NCI-H2227 (cell line): Measurements from ENCODE around the gene MRPL14.
A peak's percentile ranks its signal among the peaks of the same experiment; 100 is the strongest.

Experiments
- DNase-seq: peaks from one replicate; lab custom pipeline; 2025; ENCODE audit not compliant: unreplicated experiment; lab: John Stamatoyannopoulos, UW

The MRPL14 gene

DNA sequence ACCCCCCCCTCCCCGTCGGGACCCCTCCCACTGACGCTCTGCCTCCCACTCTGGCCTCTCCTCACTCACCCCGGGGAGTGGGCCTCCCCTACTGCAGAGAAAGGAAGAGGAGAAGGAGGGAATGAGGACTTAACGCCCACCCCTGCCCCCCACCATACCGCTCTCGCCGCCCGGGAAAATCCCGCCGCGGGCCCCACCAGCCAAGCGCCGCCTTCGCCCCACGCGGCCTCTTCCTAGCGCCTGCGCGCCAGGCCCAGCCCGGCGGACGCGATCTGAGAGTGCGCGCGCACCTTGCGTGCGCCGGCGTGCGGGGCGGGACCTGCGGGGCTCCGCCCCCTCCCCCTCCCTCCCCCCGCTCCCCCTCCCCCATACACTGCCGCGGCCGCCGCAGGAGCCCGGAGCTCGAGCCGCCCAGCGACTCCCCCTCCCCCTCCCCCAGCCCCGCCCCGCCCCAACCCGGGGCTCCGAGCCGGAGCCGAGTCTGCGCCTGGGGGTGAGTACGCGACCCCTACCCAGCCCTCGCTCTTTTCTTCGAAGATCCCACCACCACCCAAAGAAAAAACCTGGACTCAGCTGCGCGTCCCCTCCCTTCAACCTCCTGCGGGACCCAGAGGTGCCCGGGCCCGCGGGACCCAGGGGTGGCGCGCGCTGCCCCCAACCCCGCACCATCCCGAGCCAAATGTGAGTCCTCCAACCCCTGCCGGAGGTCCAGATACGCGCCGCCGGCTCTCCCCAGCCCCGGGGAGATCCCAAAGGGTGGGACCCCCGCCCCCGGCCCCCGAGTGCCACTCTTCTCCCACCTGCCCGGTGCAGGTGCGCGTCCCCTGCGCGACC, at the start of gene MRPL14, which contains the start of gene TMEM63B:
Gene MRPL14 (minus strand): TSS at position 267 of the 834 bp plus-strand sequence. CDS start 10,841 bp downstream, outside the sequence.
Gene TMEM63B (plus strand): TSS at position 369 of the 834 bp plus-strand sequence. CDS start 7,031 bp downstream, outside the sequence.
- DNase-seq = peak; percentile 91

DNA sequence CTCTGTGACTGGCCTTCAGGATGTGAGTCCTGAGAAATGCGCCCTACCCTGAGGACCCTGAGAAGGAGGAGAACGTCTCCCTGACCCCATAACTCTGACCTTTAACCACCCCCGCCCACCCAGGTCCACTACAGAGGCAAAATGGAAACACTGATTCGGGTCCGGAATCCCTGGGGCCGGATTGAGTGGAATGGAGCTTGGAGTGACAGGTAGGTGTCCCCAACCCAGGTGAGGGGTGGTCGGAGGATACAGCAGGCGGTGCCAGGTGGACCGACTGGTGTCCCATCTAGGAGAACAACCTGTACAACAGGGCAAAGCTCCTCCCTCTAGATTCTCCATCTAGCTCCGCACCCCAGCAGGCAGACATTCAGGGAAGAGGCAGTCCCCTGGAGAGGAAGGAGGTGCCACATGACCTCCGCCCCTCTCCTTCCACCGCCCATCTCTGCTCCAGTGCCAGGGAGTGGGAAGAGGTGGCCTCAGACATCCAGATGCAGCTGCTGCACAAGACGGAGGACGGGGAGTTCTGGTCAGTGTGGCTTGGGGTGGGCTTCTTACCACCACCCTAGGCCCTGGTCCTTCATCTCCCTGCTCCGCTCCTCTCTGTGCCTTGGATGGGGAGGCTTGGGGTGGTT, 49.0 kb upstream of the MRPL14 start:
- no peak for DNase-seq

DNA sequence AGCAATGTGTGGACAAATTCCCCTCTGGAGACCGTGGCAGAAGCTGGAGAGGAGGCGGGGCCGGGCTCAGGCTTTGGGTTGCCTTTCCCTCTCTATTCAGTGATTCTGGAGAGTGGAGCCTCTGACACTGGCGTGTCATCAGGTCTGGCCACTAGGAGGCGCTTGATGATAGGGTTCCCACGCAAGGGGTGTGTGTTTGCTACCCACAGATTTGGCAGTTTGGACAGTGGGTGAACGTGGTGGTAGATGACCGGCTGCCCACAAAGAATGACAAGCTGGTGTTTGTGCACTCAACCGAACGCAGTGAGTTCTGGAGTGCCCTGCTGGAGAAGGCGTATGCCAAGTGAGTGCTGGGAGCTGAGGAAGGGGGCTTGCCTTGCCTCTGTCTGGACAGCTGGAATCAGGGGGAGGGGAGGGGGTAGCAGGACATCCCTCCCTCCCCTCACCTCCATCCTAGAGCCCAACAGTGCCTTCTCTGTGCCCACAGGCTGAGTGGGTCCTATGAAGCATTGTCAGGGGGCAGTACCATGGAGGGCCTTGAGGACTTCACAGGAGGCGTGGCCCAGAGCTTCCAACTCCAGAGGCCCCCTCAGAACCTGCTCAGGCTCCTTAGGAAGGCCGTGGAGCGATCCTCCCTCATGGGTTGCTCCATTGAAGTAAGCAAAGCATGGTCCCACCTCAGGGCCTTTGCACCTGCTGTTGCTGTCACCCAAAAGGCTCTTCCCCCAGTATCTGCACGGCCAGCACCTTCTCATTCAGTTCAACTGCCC, 45.7 kb upstream of the MRPL14 start:
- DNase-seq = peak; percentile 73

DNA sequence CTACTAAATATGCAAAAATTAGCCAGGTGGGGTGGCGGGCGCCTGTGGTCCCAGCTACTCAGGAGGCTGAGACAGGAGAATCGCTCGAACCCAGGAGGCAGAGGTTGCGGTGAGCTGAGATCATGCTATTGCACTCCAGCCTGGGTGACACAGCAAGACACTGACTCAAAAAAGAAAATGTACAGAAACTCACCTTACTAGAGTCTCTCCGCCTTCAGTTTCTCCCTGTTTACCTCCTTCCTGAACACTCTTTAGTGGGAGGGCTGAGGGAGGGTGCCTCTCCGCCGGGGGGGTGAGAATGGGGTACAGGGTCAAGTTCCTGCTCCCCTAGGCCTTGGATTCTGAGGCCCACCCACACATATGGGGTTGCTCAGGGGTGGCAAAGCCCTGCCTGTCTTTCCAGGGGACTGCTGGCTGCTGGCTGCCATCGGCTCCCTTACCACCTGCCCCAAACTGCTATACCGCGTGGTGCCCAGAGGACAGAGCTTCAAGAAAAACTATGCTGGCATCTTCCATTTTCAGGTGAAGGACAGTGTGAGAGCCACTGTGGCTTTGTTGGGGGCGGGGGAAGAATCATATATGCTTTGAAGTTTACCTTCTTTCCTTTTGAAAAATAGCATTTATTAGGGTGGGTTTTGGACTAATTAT, 44.8 kb upstream of the MRPL14 start:
- no peak for DNase-seq

DNA sequence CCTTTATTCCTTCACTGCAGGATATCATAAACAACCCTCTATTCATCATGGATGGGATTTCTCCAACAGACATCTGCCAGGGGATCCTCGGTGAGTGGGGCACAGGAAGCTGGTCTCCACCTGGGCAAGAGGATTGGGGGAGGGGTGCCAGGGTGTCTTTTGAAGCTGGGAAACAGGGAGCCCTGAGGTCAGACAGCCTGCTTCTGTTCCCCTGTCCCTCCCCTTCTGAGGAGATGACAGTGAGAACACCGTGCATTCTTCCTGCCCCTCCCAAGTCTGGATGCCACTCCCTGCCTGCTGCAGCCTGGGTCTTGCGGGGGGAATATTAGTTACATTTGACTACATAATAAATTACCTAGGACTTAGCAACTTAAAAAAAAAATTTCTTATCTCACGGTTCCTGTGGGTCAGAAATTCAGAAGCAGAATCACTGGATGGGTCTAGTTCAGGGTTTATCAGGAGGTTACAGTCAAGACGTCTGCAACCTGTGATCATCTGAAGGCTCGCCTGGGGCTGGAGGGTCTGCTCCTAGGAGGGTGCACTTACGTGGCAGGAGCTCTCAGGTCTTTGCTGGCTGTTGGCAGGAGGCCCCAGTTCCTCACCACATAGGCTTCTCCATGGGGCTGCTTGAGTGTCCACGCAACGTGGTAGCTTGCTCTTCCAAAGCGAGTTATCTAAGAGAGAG, 42.8 kb upstream of the MRPL14 start:
- DNase-seq = no peak

DNA sequence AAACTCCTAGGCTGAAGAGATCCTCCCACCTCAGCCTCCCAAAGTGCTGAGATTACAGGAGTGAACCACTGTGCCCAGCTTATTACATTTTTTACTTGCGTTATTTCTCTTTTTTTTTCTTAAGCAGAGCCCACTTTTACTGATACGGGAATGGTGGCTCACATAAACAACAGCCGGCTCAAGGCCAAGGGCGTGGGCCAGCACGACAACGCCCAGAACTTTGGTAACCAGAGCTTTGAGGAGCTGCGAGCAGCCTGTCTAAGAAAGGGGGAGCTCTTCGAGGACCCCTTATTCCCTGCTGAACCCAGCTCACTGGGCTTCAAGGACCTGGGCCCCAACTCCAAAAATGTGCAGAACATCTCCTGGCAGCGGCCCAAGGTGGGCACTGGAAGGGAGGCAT, 41.9 kb upstream of the MRPL14 start:
- DNase-seq = no peak

DNA sequence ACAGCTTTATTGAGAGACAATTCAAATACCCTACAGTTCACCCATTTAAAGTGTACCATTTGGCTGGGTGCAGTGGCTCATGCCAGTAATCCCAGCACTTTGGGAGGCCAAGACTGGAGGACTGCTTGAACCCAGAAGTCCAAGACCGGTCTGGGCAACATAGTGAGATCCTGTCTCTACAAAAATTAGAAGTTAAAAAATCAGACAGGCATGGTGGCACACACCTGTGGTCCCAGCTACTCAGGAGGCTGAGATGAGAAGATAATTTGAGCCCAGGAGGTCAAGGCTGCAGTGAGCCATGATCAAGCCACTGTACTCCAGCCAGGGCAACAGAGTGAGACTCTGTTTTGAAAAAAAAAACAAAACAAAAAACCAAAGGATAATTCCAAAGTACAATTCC, 40.3 kb upstream of the MRPL14 start:
- DNase-seq = no peak

DNA sequence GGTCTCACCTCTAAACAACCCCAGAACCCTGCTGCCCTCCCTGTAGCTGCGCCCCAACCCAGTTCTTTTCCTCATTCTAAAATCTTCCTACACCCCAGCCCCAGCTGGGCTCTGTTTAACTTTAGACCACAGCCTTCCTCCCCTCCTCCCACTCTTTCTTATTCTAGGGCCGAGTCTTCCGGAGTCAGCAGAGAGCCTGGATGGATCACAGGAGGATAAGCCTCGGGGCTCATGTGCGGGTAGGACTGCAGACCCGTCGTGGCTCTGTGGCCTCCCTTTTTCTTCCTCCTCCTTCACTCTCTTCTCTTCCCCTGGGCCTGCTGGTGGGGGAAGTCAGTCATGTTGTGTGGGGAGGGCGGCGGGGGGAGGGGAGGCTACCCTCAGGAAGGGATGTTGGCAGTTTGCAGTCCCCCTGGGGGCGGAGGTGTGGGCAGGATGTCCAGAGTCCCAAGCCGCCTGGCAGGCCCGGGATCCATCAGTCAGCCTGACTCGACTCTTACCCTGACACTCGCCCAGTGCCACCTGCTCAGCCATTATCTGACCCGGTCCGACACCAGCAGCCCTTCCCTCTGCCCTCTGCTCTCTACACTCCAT, 39.4 kb upstream of the MRPL14 start:
- DNase-seq = no peak

DNA sequence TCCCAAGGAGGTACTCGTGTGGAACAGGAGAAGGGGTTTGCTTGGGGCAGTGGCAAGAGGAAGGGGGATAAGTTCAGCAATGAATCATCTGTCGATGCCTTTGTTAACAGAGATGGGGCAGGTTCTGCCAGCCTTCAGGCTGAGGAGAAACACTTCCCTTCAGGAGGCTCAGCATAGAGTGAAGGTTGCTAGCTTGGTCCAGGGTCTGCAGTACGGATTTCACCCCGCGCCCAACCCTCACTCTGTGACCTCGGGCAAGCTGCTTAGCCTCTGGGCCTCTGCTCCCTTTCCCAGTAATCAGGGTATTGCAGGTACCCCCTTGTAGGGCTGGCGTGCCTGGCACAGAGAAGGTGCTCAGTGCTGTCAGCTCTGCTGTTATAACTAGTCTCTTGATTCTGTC, 38.9 kb upstream of the MRPL14 start:
- no peak for DNase-seq

DNA sequence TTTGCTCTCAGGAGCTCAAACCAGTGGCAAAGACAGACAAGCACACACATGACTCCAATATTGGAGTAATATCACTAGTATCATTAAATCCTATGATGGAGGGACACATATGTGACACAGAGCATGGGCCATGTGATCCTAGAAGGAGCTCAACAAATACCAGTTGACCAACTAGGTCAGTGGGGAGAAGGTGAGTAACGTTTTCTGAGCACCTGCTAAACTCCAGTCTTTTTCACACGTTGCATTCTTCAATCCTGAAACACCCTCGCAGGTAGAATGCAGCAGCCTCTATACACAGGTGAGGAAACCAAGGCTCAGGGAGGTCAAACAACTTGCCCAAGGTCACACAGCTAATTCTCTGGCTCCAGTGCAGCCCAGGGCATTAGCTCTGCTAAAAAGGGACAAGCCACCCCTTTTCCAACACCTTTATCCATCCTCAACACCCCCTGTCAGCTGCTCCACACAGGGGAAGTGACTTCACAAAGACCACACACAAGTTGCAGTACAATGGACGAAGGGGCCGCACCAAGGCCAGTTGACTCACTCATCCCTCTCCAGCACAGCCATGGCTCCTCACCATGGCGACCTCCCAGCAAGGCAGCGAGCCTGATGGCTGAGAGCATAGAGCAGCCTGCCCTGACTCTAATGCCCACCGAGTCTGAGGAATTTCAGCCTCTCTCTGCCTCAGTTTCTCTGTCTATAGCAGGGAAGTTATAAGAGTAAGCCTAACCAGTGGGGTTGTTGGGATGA, 35.8 kb upstream of the MRPL14 start:
- no peak for DNase-seq

DNA sequence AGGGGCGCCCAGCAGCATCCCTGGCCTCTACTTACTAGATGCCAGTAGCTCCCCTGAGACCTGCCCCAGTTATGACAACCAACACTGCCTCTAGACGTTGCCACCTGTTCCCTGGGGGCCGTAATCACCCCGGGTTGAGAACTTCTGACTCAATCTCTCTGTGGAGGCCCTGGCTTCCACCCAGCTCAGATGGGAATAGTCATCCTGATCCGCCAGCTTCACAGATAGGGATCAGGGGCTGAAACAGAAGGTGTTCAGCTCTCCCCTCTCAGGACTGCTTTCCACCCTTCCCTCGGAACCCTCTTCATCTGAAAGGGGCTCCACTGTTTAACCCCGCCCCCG, 34.7 kb upstream of the MRPL14 start:
- no peak for DNase-seq

DNA sequence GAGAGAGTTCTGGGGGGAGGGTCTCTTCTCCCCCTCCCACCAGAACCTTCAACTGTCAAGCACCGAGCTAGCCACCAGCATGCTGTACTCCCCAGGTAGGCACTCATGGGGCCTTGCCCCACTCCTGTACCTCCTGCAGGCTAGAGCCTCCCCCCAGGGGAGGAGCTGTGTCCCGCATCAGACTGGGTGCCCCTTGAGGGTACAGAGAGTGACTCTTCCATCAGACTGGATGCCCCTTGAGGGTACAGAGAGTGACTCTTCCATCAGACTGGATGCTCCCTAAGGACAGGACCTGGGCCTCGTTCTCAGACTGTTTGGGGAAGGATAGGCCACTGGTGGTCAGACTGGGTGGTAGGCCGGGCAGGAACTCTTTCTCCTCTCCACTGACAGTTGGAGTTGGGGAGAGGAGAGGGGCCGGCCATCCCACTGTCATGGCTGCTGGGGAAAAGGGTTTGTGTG, 31.5 kb upstream of the MRPL14 start, which contains the start of gene CAPN11:
Gene CAPN11 (plus strand): TSS at position 51 of the 459 bp plus-strand sequence. CDS start 29 bp downstream, at position 80.
- DNase-seq = no peak

DNA sequence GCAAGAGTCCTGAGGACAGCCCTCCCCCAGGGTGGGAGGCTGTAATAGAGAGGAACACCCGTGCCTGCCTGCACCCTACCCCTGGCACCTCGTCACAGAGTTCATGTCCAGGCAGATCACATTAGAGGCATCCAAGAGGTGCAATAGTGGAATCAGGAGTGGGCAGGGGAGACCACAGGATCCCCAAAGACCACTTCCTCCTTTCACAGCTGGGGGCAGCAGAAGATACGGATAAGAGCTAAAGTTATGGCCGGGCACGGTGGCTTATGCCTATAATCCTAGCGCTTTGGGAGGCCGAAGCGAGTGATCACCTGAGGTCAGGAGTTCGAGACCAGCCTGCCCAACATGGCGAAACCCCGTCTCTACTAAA, 29.9 kb upstream of the MRPL14 start:
- DNase-seq = no peak

DNA sequence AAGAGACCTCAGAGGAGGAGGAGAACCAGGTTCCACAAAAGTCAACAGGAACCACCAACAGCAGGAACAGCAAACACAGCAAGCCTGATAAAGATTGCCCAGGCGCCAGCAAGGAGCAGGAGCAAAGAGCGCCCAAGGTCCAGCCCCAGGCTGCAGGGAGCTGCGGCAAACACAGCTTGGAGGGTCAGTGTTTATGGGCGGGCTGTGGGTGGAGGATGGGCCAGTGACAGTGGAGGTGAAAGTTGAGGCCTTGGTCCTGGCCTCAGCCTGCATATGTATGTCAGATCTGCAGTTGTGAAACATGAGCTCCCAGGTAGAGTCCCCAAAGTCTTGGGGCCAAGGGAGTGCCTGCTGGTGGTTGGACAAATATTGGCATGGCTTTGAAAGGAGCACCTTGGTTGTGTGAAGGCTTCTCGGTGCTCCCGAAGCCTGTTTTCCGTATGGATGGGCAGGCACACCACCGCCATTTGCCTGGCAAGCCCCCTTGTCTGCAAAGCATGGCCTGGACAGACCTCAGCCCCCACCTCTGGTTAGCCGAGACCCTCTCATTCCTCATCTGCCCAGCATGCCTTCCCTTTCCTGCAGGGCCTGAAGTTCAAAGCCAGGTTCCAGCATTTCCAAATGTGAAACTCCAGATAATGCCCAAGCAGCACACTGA, 29.4 kb upstream of the MRPL14 start:
- no peak for DNase-seq

DNA sequence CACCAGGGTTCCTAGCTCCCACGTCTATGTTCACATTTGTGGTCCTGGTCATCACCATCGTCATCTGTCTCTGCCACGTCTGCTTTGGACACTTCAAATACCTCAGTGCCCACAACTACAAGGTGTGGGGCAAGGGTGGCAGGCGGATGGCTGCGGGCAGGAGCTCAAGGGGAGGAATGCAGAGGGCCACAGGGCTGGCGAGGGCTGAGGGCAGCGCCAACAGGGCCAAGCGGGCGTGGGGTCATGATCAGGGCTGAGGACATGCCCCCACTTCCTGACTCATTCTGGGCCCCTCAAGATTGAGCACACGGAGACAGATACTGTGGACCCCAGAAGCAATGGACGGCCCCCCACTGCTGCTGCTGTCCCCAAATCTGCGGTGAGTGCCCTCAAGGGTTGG, 26.8 kb upstream of the MRPL14 start:
- DNase-seq = no peak

DNA sequence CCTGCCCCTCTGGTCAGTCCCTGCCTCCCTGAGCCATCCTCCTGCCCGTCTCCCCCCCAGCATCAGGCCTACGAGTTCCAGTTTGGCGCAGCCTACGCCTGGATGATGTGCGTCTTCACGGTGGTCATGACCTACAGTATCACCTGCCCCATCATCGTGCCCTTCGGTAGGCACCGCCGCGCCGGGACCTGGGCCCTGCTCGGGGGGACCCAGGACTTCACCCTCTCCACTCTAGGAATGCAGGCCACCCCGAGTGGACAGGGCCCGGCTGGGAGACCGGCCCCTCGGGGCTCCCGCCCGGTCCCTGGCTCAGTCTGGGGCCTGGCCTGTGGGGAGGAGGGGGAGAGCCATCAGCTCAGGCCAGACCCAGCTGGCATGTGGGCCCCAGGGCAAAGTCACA, 25.3 kb upstream of the MRPL14 start:
- DNase-seq = no peak

DNA sequence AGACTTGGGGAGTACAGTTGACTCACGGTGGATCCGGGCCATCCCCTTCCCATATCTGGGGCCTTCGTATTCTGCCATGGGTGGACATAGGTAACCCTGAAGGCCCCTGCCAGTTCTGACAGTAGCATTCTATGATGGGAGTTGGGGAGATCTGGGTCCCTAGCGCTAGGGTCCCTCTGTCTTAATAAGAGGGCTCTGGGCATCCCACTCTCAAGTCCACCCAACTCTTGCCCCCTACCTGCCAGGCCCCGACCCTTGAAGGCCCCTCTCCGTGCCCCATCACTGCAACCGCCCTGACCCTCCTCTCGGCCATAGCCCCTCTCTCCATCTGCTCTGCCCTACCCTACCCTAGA, 24.8 kb upstream of the MRPL14 start:
- DNase-seq = no peak

DNA sequence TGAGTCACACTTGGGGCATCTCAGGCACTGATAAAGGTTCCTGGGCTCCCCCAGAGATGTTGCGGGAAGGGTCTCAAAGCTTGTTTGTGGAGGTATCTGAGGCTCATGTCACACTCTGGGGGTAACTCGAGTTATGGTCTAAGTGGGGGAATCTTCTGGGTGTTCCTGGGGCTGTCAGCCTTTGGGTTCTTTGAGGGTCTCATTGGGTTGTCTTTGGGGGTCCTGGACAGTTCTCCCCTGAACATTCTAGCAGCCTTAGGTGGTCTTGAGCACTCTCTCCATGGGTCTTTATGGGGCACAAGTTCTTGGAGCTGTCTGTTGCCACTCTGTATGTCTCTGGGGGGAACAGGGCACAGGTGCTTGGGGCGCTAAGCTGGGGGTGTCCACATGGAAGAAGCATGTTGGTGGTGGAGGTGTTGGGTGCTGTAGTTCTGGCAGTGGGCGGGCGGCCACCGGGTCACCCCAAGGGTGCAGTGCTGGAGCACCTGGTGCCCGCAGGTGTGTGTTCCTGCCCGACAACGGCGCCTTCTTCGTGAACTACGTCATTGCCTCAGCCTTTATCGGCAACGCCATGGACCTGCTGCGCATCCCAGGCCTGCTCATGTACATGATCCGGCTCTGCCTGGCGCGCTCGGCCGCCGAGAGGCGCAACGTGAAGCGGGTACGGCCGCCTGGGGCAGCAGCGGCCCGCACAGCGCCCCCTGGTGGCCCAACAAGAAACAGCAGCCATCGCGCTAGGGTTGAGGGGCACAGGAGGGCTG, 24.3 kb upstream of the MRPL14 start:
- no peak for DNase-seq
